Peyer's patch (tissue), 4 donors: ENCODE data around the gene ADAMTS12. TPM values are rescaled to one million over a fixed set of nuclear protein-coding genes. Genes with fewer than 3 reads are reported as not detected.

Experiments
- DNase-seq, 3 donors: peaks; one replicate each; pipeline ENCODE4 v3.0.0-alpha.2; 2017 to 2019
- H3K27ac ChIP-seq, 4 donors: fragments of 200-600 bp; sonication (generic); one replicate each; pipeline ENCODE4 v1.5.1; 2016 to 2019
- H3K27me3 ChIP-seq, 2 donors: fragments of 200-600 bp; sonication (generic); one replicate each; pipeline ENCODE4 v1.5.1; 2019
- H3K36me3 ChIP-seq, 3 donors: fragments of 200-600 bp; sonication (generic); one replicate each; pipeline ENCODE4 v1.5.1; 2016 to 2019
- H3K4me1 ChIP-seq, 4 donors: fragments of 200-600 bp; sonication (generic); one replicate each; pipeline ENCODE4 v1.5.1; 2016 to 2019
- H3K4me3 ChIP-seq, 4 donors: fragments of 200-600 bp; sonication (generic); 1 replicate in 3 of 4; 2 replicates in 1 of 4; pipeline ENCODE4 v1.5.1; 2016 to 2019; ENCODE audit warnings: mild to moderate bottlenecking in 1 of 4
- H3K9me3 ChIP-seq, 4 donors: fragments of 200-600 bp; sonication (generic); one replicate each; pipeline ENCODE4 v1.5.1; 2016 to 2019; ENCODE audit warnings: mild to moderate bottlenecking in 1 of 4
- CTCF ChIP-seq, 6 experiments: fragments of 450-650 bp in 4 of 6; fragments of 200-600 bp in 2 of 6; sonication (generic) in 1 of 6; IDR thresholded peaks; one replicate each; pipeline ENCODE4 v1.5.1; 2017 to 2019; ENCODE audit warnings: antibody characterized with exemption in 6 of 6, mild to moderate bottlenecking in 3 of 6, moderate library complexity in 1 of 6
- POLR2A ChIP-seq, 2 donors: fragments of 450-650 bp; IDR thresholded peaks; one replicate each; pipeline ENCODE4 v1.5.1; 2017; ENCODE audit warnings: antibody characterized with exemption in 2 of 2, mild to moderate bottlenecking in 2 of 2, moderate library complexity in 2 of 2
- total RNA-seq, 4 donors: library from RNA; depleted of rRNA; stranded (reverse); fragments of >200 nt; gene quantifications; one replicate each; pipeline ENCODE4 v1.1.0, GENCODE V29; 2016

Gene ADAMTS12
- total RNA-seq, 4 donors from 2014 or later: 0.53 to 11.6 (median 1.3) TPM

GRCh38 chr5:33711094-33711679 is 180.6 kb downstream of the ADAMTS12 start:
- H3K27ac ChIP-seq: no peak overlapping the region
- no peak for DNase-seq
- TF ChIP-seq CTCF (IDR thresholded peaks at IDR 0.05) (no peak), POLR2A (IDR thresholded peaks at IDR 0.05) (no peak)

GRCh38 chr5:33702867-33703266 is 188.9 kb downstream of the ADAMTS12 start:
- Histone ChIP-seq H3K4me1 (no peaks in the 10 kb centered on the region), H3K4me3 (no peak overlapping the region), H3K27me3 (no peaks in the 10 kb centered on the region), H3K36me3 (no peaks in the 10 kb centered on the region), H3K27ac (no peak overlapping the region), H3K9me3 (no peaks in the 10 kb centered on the region)
- TF ChIP-seq POLR2A (IDR thresholded peaks at IDR 0.05): no peak
- no peak for TF ChIP-seq CTCF (IDR thresholded peaks at IDR 0.05)
- no peak for DNase-seq

More at GRCh38 chr5:33711094-33711679, 180.6 kb downstream of the ADAMTS12 start:
- Histone ChIP-seq H3K27me3 (no peaks in the 10 kb centered on the region), H3K36me3 (no peaks in the 10 kb centered on the region), H3K4me1 (no peaks in the 10 kb centered on the region), H3K4me3 (no peak overlapping the region), H3K9me3 (no peaks in the 10 kb centered on the region)

- no peak overlapping the region for H3K27ac ChIP-seq
- H3K4me1 ChIP-seq: no peaks in the 10 kb centered on the region
- no peak overlapping the region for H3K4me3 ChIP-seq
- H3K27me3 ChIP-seq: no peaks in the 10 kb centered on the region
- no peaks in the 10 kb centered on the region for H3K36me3 ChIP-seq
- H3K9me3 ChIP-seq: no peaks in the 10 kb centered on the region
- TF ChIP-seq CTCF (IDR thresholded peaks at IDR 0.05) (no peak), POLR2A (IDR thresholded peaks at IDR 0.05) (no peak)
- no peak for DNase-seq
Observed at GRCh38 chr5:33701951-33702350, 189.8 kb downstream of the ADAMTS12 start.

GRCh38 chr5:33701251-33701650 is 190.5 kb downstream of the ADAMTS12 start:
- DNase-seq: no peak
- Histone ChIP-seq H3K27ac (no peak overlapping the region), H3K36me3 (no peaks in the 10 kb centered on the region), H3K4me3 (no peak overlapping the region), H3K27me3 (no peaks in the 10 kb centered on the region), H3K9me3 (no peaks in the 10 kb centered on the region), H3K4me1 (no peaks in the 10 kb centered on the region)
- no peak for TF ChIP-seq CTCF (IDR thresholded peaks at IDR 0.05)
- no peak for TF ChIP-seq POLR2A (IDR thresholded peaks at IDR 0.05)

GRCh38 chr5:33696411-33696810 is 195.4 kb downstream of the ADAMTS12 start:
- Histone ChIP-seq H3K27me3 (no peaks in the 10 kb centered on the region), H3K27ac (no peak overlapping the region), H3K9me3 (no peaks in the 10 kb centered on the region), H3K4me3 (no peak overlapping the region), H3K36me3 (no peaks in the 10 kb centered on the region), H3K4me1 (no peaks in the 10 kb centered on the region)
- TF ChIP-seq CTCF (IDR thresholded peaks at IDR 0.05): no peak
- no peak for TF ChIP-seq POLR2A (IDR thresholded peaks at IDR 0.05)
- no peak for DNase-seq

GRCh38 chr5:33692980-33693379 is 198.8 kb downstream of the ADAMTS12 start:
- Histone ChIP-seq H3K4me1 (no peaks in the 10 kb centered on the region), H3K9me3 (no peaks in the 10 kb centered on the region)

More at GRCh38 chr5:33692980-33693379, 198.8 kb downstream of the ADAMTS12 start:
- TF ChIP-seq CTCF (IDR thresholded peaks at IDR 0.05) (no peak), POLR2A (IDR thresholded peaks at IDR 0.05) (no peak)
- Histone ChIP-seq H3K27me3 (no peaks in the 10 kb centered on the region), H3K27ac (no peak overlapping the region), H3K36me3 (no peaks in the 10 kb centered on the region), H3K4me3 (no peak overlapping the region)
- no peak for DNase-seq
